IMR-90 (cell line): ENCODE data around the gene ZNF263. TPM values are rescaled to one million over a fixed set of nuclear protein-coding genes. Genes with fewer than 3 reads are reported as not detected.

Source experiments
- ATAC-seq: fragments of 200-7000 bp; cut with Tn5 transposase; 2 replicates; pipeline ENCODE4 v1.9.1; 2020; ENCODE audit warnings: low read depth, mild to moderate bottlenecking, moderate library complexity
- BruUV-seq: library from RNA; stranded (reverse); fragments of 400-500 nt; replicated peaks from 2 replicates; lab custom pipeline; 2021; lab: Mats Ljungman, UMichigan
- CTCF ChIA-PET: fragments of 300-600 bp; formaldehyde crosslinking; extraction: SDS; loops from one replicate; lab custom pipeline; 2021; ENCODE audit warnings: antibody characterized with exemption; lab: Yijun Ruan, JAX
- POLR2A ChIA-PET: fragments of 300-600 bp; sonication (Branson Sonifier 250); formaldehyde crosslinking; loops from one replicate; lab custom pipeline; 2022; ENCODE audit warnings: antibody characterized with exemption; ENCODE audit not compliant: unreplicated experiment; lab: Charles Lee
- DNase-seq: peaks from one replicate; pipeline ENCODE4 v3.0.0; 2013
- H2AFZ ChIP-seq: replicated peaks from 2 replicates; pipeline ENCODE3; 2013; ENCODE audit warnings: low read length, mild to moderate bottlenecking; ENCODE audit not compliant: poor library complexity
- H2AK5ac ChIP-seq: 2 replicates; pipeline ENCODE4 v1.6.1; 2013; ENCODE audit warnings: low read depth, low read length, inconsistent platforms
- H2AK9ac ChIP-seq: replicated peaks from 2 replicates; pipeline ENCODE3; 2013; ENCODE audit warnings: mild to moderate bottlenecking, low read depth, low read length, moderate library complexity; ENCODE audit not compliant: poor library complexity
- H2BK120ac ChIP-seq: 2 replicates; pipeline ENCODE4 v1.6.1; 2013; ENCODE audit warnings: low read depth, low read length, inconsistent platforms
- H2BK15ac ChIP-seq: 3 replicates; pipeline ENCODE4 v1.6.1; 2013; ENCODE audit warnings: low read depth, low read length, inconsistent platforms
- H2BK20ac ChIP-seq: 2 replicates; pipeline ENCODE4 v1.6.1; 2013; ENCODE audit warnings: low read depth, mild to moderate bottlenecking, inconsistent platforms, low read length, moderate library complexity
- H2BK5ac ChIP-seq: 2 replicates; pipeline ENCODE4 v1.6.1; 2013; ENCODE audit warnings: mild to moderate bottlenecking, low read depth, low read length, inconsistent platforms; ENCODE audit not compliant: poor library complexity, severe bottlenecking
- H3K14ac ChIP-seq: replicated peaks from 2 replicates; pipeline ENCODE4 v1.6.1; 2013; ENCODE audit warnings: low read depth, low read length, inconsistent platforms
- H3K18ac ChIP-seq: 2 replicates; pipeline ENCODE4 v1.6.1; 2013; ENCODE audit warnings: low read depth, low read length, control low read depth
- H3K23ac ChIP-seq: 2 replicates; pipeline ENCODE4 v1.6.1; 2013; ENCODE audit warnings: low read depth, low read length, inconsistent platforms
- H3K27ac ChIP-seq: 2 replicates; pipeline ENCODE4 v1.5.1; 2013; ENCODE audit warnings: mild to moderate bottlenecking, control low read depth, low read length; ENCODE audit not compliant: insufficient read depth
- H3K27me3 ChIP-seq: 2 replicates; pipeline ENCODE4 v1.6.1; 2013; ENCODE audit warnings: low read length; ENCODE audit not compliant: control insufficient read depth, insufficient read depth
- H3K36me3 ChIP-seq: 2 replicates; pipeline ENCODE4 v1.6.1; 2013; ENCODE audit warnings: low read length, mixed read lengths; ENCODE audit not compliant: control insufficient read depth, insufficient read depth
- H3K4ac ChIP-seq: 2 replicates; pipeline ENCODE4 v1.6.1; 2013; ENCODE audit warnings: low read depth, low read length, inconsistent platforms
- H3K4me1 ChIP-seq: 2 replicates; pipeline ENCODE4 v1.6.1; 2013; ENCODE audit warnings: low read length, mixed read lengths; ENCODE audit not compliant: control insufficient read depth, insufficient read depth
- H3K4me2 ChIP-seq: 2 replicates; pipeline ENCODE4 v1.6.1; 2013; ENCODE audit warnings: low read depth, mild to moderate bottlenecking, control low read depth, low read length, moderate library complexity
- H3K4me3 ChIP-seq: 2 replicates; pipeline ENCODE4 v1.5.1; 2013; ENCODE audit warnings: low read depth, mild to moderate bottlenecking, control low read depth, low read length, moderate library complexity; ENCODE audit not compliant: insufficient read depth
- H3K56ac ChIP-seq: 2 replicates; pipeline ENCODE4 v1.6.1; 2013; ENCODE audit warnings: low read length, inconsistent platforms; ENCODE audit not compliant: insufficient read depth; ENCODE audit errors: extremely low read depth
- H3K79me1 ChIP-seq, 2 experiments: 2 replicates each; pipeline ENCODE4 v1.6.1; 2013; ENCODE audit warnings: low read length in 2 of 2, inconsistent platforms in 1 of 2, low read depth in 1 of 2
- H3K9ac ChIP-seq: 2 replicates; pipeline ENCODE4 v1.6.1; 2013; ENCODE audit warnings: low read depth, low read length, control low read depth
- H3K9me1 ChIP-seq: 2 replicates; pipeline ENCODE4 v1.6.1; 2013; ENCODE audit warnings: low read length, inconsistent platforms; ENCODE audit not compliant: insufficient read depth
- H3K9me3 ChIP-seq: 2 replicates; pipeline ENCODE4 v1.6.1; 2013; ENCODE audit warnings: low read length; ENCODE audit not compliant: control insufficient read depth, insufficient read depth
- H4K20me1 ChIP-seq: 2 replicates; pipeline ENCODE4 v1.6.1; 2013; ENCODE audit warnings: low read length, inconsistent platforms; ENCODE audit not compliant: insufficient read depth
- H4K5ac ChIP-seq: 2 replicates; pipeline ENCODE4 v1.6.1; 2013; ENCODE audit warnings: mild to moderate bottlenecking, low read depth, low read length, control low read depth
- H4K8ac ChIP-seq, 2 experiments: 2 replicates each; pipeline ENCODE4 v1.6.1; 2013; ENCODE audit warnings: low read depth in 2 of 2, low read length in 2 of 2, control low read depth in 1 of 2, inconsistent platforms in 1 of 2
- H4K91ac ChIP-seq: 2 replicates; pipeline ENCODE4 v1.6.1; 2013; ENCODE audit warnings: low read depth, low read length, inconsistent platforms; ENCODE audit not compliant: insufficient read depth
- BHLHE40 ChIP-seq: fragments of 150-350 bp; IDR thresholded peaks from 2 replicates; pipeline ENCODE4 v1.6.1; 2016; ENCODE audit warnings: mild to moderate bottlenecking, low read depth, low read length
- CEBPB ChIP-seq: IDR thresholded peaks from 2 replicates; pipeline ENCODE4 v1.6.1; 2012; ENCODE audit warnings: low read depth, low read length, improper control_type of control experiment
- CHD1 ChIP-seq: IDR thresholded peaks from 2 replicates; pipeline ENCODE4 v1.6.1; 2012; ENCODE audit warnings: low read depth, low read length, improper control_type of control experiment
- FOS ChIP-seq: fragments of 150-350 bp; IDR thresholded peaks from 2 replicates; pipeline ENCODE4 v1.6.1; 2016; ENCODE audit warnings: low read depth, low read length
- MAFK ChIP-seq: IDR thresholded peaks from 2 replicates; pipeline ENCODE4 v1.6.1; 2012; ENCODE audit warnings: low read depth, low read length, improper control_type of control experiment
- MAZ ChIP-seq: IDR thresholded peaks from 2 replicates; pipeline ENCODE4 v1.6.1; 2012; ENCODE audit warnings: low read depth, mild to moderate bottlenecking, low read length, improper control_type of control experiment, moderate library complexity, borderline replicate concordance
- MXI1 ChIP-seq: IDR thresholded peaks from 2 replicates; pipeline ENCODE4 v1.6.1; 2012; ENCODE audit warnings: low read depth, mild to moderate bottlenecking, low read length, moderate library complexity, borderline replicate concordance
- NFE2L2 ChIP-seq: fragments of 150-350 bp; IDR thresholded peaks from 2 replicates; pipeline ENCODE4 v1.6.1; 2016; ENCODE audit warnings: low read depth, mild to moderate bottlenecking, low read length
- POLR2A ChIP-seq: IDR thresholded peaks from 2 replicates; pipeline ENCODE4 v1.6.1; 2012; ENCODE audit warnings: mild to moderate bottlenecking, low read depth, low read length
- RAD21 ChIP-seq: IDR thresholded peaks from 2 replicates; pipeline ENCODE4 v1.6.1; 2012; ENCODE audit warnings: low read length, improper control_type of control experiment
- RCOR1 ChIP-seq: IDR thresholded peaks from 2 replicates; pipeline ENCODE4 v1.6.1; 2012; ENCODE audit warnings: mild to moderate bottlenecking, low read length, improper control_type of control experiment; ENCODE audit not compliant: insufficient replicate concordance
- RFX5 ChIP-seq: IDR thresholded peaks from 2 replicates; pipeline ENCODE4 v1.8.0; 2012; ENCODE audit warnings: low read depth, mild to moderate bottlenecking, low read length, moderate library complexity
- SMC3 ChIP-seq: fragments of 150-350 bp; IDR thresholded peaks from 2 replicates; pipeline ENCODE4 v1.6.1; 2016; ENCODE audit warnings: low read depth, mild to moderate bottlenecking, antibody characterized with exemption, low read length, moderate library complexity
- WGBS, 2 experiments: methylation state at CpG; one replicate each; pipeline versions ENCODE4 v1.1.5 to v1.1.7; 2013; ENCODE audit warnings: missing lambda C conversion rate in 2 of 2; ENCODE audit not compliant: insufficient read length in 1 of 2; ENCODE audit errors: extremely low coverage in 2 of 2; 5-methylcytosine and 5-hydroxymethylcytosine counted together
- dilution Hi-C: fragments of 300-500 bp; cut with HindIII; formaldehyde crosslinking; loops from one replicate; pipeline ENCODE4 v1.14.3; 2018; ENCODE audit warnings: low sequenced_read_pairs; ENCODE audit not compliant: unreplicated experiment
- in situ Hi-C: fragments of 300-500 bp; cut with MboI; formaldehyde crosslinking; loops from 3 replicates; pipeline ENCODE4 v1.14.3; 2019; ENCODE audit warnings: low sequenced_read_pairs, inconsistent platforms, mixed read lengths
- intact Hi-C: fragments of 100-400 bp; cut with micrococcal nuclease; formaldehyde crosslinking; loops from 2 replicates; pipeline ENCODE4 v1.10.0; 2022
- polyA plus RNA-seq, 3 experiments: library from polyadenylated mRNA; depleted of rRNA; stranded (reverse); fragments of >200 nt; gene quantifications; 2 replicates each; pipeline ENCODE4 v1.2.3, GENCODE V29; 2012; ENCODE audit warnings: low replicate concordance in 1 of 3
- total RNA-seq: library from RNA; depleted of rRNA; stranded (reverse); fragments of >200 nt; gene quantifications from 2 replicates; pipeline ENCODE4 v1.2.3, GENCODE V29; 2012
- TF ChIP-seq, protein P1 (sequence below): conservative IDR thresholded peaks from 2 replicates; pipeline ENCODE4 v1.5.1; 2012; ENCODE audit warnings: mild to moderate bottlenecking, low read depth, low read length, improper control_type of control experiment
- TF ChIP-seq, protein P2 (sequence below): fragments of 150-350 bp; IDR thresholded peaks from 2 replicates; pipeline ENCODE4 v1.6.1; 2016; ENCODE audit warnings: low read depth, mild to moderate bottlenecking, low read length, moderate library complexity, borderline replicate concordance
- TF ChIP-seq, protein P3 (sequence below): fragments of 150-350 bp; IDR thresholded peaks from 2 replicates; pipeline ENCODE4 v1.6.1; 2017; ENCODE audit warnings: mild to moderate bottlenecking, antibody characterized with exemption, low read length, low read depth

Gene ZNF263
- total and polyA plus RNA-seq, 2 of the 4 experiments (the other 2 are of a cell fraction) = 20.8 to 40.3 TPM

DNA sequence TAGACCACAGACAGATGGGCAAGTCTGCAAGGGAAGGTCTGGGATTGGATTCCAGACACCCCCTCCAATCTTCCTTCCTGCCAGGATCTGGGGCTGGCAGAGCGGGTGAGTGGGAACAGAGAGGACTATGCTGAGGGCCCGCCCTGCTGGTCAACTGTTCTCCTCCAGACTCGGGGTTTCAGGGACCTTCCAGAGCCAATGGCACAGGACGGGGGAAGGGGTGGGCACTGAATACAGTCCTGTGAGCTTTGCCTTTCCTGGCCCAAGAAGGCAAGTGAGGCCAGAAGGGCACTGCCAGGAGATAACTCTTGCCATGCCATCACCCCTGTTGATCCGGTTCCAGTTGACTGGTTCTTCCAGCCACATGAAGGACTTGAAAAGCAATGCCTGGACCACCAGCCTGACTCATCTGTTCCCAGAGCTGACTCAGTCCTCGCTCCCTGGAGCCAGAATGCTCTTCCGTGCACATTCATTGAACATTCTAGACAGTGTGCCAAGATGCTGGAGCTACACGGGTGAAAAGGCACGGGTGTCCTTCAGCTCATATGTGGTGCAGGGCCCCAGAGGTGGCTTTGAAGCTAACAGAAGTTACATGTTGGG, 26.3 kb upstream of the ZNF263 start:
- dilution Hi-C loops = no loop called here
- no peak overlapping the region for H3K27ac ChIP-seq
- no peaks in the 10 kb centered on the region for H3K79me1 ChIP-seq
- no peak overlapping the region for H4K8ac ChIP-seq
- WGBS, 2 experiments = 58% methylated on average over 8 of the region's 9 CpGs; no CpG with 5 or more reads in 1 of the 2 experiments
- no peak overlapping the region for H4K5ac ChIP-seq
- TF ChIP-seq FOS = no peak
- no peak for TF ChIP-seq CEBPB
- TF ChIP-seq RFX5 = no peak
- TF ChIP-seq, protein P1, sequence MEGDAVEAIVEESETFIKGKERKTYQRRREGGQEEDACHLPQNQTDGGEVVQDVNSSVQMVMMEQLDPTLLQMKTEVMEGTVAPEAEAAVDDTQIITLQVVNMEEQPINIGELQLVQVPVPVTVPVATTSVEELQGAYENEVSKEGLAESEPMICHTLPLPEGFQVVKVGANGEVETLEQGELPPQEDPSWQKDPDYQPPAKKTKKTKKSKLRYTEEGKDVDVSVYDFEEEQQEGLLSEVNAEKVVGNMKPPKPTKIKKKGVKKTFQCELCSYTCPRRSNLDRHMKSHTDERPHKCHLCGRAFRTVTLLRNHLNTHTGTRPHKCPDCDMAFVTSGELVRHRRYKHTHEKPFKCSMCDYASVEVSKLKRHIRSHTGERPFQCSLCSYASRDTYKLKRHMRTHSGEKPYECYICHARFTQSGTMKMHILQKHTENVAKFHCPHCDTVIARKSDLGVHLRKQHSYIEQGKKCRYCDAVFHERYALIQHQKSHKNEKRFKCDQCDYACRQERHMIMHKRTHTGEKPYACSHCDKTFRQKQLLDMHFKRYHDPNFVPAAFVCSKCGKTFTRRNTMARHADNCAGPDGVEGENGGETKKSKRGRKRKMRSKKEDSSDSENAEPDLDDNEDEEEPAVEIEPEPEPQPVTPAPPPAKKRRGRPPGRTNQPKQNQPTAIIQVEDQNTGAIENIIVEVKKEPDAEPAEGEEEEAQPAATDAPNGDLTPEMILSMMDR = no peak
- TF ChIP-seq CHD1 = no peak
- TF ChIP-seq BHLHE40 = no peak
- no peak for TF ChIP-seq POLR2A
- no peak for TF ChIP-seq RAD21
- TF ChIP-seq SMC3 = no peak
- TF ChIP-seq MXI1 = no peak
- TF ChIP-seq, protein P2, sequence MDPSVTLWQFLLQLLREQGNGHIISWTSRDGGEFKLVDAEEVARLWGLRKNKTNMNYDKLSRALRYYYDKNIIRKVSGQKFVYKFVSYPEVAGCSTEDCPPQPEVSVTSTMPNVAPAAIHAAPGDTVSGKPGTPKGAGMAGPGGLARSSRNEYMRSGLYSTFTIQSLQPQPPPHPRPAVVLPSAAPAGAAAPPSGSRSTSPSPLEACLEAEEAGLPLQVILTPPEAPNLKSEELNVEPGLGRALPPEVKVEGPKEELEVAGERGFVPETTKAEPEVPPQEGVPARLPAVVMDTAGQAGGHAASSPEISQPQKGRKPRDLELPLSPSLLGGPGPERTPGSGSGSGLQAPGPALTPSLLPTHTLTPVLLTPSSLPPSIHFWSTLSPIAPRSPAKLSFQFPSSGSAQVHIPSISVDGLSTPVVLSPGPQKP = no peak
- TF ChIP-seq NFE2L2 = no peak
- TF ChIP-seq MAFK = no peak
- TF ChIP-seq, protein P3, sequence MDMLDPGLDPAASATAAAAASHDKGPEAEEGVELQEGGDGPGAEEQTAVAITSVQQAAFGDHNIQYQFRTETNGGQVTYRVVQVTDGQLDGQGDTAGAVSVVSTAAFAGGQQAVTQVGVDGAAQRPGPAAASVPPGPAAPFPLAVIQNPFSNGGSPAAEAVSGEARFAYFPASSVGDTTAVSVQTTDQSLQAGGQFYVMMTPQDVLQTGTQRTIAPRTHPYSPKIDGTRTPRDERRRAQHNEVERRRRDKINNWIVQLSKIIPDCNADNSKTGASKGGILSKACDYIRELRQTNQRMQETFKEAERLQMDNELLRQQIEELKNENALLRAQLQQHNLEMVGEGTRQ = no peak
- no peak for TF ChIP-seq RCOR1
- no peak for TF ChIP-seq MAZ
- no peak overlapping the region for H3K18ac ChIP-seq
- CTCF ChIA-PET = no interaction called here
- H2AFZ ChIP-seq = no peak overlapping the region
- POLR2A ChIA-PET = no interaction called here
- no peak overlapping the region for H4K91ac ChIP-seq
- H3K4ac ChIP-seq = no peak overlapping the region
- H2AK9ac ChIP-seq = peak overlapping the region; percentile 42
- no peak overlapping the region for H3K23ac ChIP-seq
- H2BK20ac ChIP-seq = no peak overlapping the region
- in situ Hi-C loops = no loop called here
- H3K9me3 ChIP-seq = no peaks in the 10 kb centered on the region; the same call in 1 of the 2 replicates
- intact Hi-C loops = no loop called here
- peak; percentile 24 for DNase-seq
- H4K20me1 ChIP-seq = no peaks in the 10 kb centered on the region
- no peak overlapping the region for H3K9ac ChIP-seq
- no peak overlapping the region for H2AK5ac ChIP-seq
- BruUV-seq = no TSS peak
- no peak overlapping the region for H2BK15ac ChIP-seq
- no peak overlapping the region for H3K14ac ChIP-seq
- no peak overlapping the region for H3K56ac ChIP-seq
- no peak overlapping the region for H2BK5ac ChIP-seq
- no peaks in the 10 kb centered on the region for H3K9me1 ChIP-seq
- no peak for ATAC-seq
- no peak overlapping the region for H2BK120ac ChIP-seq
- H3K36me3 ChIP-seq = no peaks in the 10 kb centered on the region
- no peak overlapping the region for H3K4me3 ChIP-seq
- H3K27me3 ChIP-seq = peaks cover 14% of the 10 kb centered on the region
- H3K4me1 ChIP-seq = no peaks in the 10 kb centered on the region
- no peak overlapping the region for H3K4me2 ChIP-seq
